Stimulated activated naive CD4-positive, alpha-beta T cell (primary cell): ENCODE data around the gene PAK2.
A peak's percentile ranks its signal among the peaks of the same experiment; 100 is the strongest.
"Not testable (repeated sequence)": the region's sequence is repeated elsewhere in the genome, so short reads cannot be mapped to it uniquely, and the experiment has no call there.

Experiments used
- DNase-seq, 6 experiments: peaks; one replicate each; lab custom pipeline; 2025; lab: John Stamatoyannopoulos, UW

Gene PAK2

DNA sequence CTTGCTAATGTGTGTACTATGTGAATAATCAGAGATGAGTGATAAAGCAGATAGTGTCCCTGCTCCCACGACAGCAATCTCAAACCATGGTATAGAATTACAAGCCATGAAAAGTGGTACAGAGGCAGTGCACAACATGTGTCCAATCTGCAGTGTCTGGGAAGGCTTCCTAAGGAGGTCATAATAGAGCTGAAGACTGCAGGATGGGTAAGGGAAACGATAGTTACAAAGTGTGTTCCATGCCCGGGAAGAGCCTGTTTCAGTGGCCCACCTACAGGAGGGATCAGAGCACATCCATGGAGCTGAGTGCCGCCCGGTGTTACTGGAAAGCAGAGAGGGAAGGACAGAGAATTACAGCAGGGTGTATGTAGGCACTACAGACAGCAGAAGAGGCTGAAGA, 48.9 kb downstream of the PAK2 start:
- no peak for DNase-seq

DNA sequence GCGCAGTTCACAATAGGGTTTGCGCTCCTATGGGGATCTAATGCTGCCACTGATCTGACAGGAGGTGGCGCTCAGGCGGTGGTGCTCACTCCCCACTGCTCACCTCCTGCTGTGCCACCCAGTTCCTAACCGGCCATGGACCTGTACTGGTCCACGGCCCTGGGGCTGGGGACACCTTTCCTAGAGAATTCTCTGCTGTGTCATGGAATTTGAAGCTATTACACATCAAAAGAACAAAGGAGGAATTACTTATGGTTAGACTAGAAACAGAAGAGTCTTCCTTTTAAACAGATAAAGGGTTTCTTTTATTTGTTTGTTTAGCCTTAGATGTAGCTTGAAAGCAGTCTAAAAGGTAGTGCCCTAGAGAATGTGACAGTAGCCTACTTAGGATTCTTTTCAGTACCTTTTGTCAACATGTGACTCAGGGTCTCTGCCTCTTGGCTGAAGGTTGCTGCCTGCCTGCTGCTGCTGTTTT, 50.3 kb downstream of the PAK2 start:
- DNase-seq = no peak

DNA sequence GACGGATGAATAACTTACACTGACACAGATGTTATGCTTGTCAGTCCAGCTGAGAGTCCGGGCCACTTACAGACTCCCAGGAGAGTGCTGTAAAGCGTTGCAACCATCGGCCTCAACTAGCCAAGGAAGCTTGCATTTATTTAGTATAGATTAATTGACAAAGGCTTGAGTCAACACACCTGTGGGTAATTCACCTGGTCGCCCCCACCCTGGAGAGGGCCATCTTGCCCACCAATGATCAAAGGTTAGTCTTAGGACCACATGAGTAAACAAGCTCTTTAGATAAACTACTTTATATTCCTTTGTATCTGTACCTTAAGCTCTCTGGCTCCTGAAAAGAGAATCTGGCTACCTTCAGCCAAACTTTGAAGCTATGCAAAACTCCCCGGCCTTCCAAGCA, 51.0 kb downstream of the PAK2 start:
- DNase-seq = no peak

DNA sequence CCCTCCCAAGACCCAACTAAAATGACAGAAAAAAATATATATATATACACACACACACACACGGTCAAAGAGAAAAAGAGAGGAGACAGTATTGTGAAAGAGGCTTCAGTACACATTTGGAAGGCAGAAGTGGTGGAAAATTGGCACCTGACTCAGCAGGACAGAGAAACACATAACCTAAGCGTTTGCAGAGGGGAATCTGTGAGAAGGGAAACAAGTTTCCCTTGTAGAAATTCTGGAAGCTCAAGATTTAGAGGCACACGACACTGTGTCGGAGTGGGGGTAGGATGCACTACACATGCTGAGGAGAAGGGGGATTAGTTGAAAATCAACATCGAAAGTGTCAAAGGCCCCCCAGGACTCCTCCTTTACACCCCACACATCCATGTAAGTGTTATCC, 53.1 kb downstream of the PAK2 start:
- no peak for DNase-seq

DNA sequence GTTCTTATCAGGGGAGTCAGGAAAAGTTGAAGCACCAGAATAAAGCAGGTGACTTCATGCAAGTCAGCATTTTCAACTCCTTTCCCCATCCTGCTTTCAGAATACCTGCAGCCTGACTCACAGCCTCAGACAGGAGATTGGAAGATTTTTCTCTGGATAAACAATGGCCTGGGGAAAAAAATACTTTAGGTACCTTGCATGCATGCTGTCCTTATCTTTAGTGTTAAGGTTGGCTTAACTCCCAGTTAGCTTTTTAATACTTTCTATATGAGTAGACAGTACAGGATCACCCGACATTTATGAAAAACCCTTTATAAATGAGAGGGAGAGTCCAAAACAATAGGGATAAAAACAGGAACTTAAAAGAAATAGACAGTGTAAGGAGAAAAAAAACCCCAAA, 53.6 kb downstream of the PAK2 start:
- DNase-seq = no peak

DNA sequence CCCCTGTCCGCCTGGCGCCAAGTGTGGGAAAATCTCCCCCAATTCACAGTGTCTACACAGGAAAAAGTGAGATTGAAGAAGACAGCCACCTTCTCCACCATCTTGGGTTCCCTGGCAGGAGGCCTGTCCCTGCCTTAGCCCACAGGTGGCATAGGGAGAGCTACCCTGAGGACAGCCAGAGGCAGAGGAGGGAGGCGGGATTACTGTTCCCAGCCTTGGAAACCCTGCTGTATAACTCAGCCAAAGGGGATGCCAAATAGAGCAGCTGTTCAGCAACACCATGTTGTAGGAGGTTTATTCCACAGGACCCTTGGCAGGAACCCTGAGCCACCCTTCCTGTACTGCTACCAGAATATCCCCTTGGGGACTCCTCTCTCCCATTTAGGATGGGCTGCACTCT, 54.8 kb downstream of the PAK2 start:
- no peak for DNase-seq

DNA sequence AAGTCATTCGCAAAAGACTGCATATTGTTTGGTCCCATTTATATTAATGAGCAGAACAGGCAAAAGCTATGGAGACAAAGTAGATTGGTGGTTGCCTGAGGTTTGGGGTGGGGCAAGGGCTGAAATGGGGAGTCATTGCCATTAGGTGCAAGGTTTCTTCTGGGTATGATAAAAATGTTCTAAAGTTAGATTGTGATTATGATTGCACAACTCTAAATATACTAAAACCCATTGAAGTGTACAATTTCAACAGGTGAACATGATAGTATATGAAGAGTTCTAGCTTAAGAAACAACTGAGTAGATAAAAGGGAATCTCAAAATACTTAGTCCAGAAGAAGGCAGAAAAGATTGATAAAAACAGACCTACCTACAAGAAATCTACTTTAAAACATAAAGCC, 56.7 kb downstream of the PAK2 start:
- DNase-seq = no peak

DNA sequence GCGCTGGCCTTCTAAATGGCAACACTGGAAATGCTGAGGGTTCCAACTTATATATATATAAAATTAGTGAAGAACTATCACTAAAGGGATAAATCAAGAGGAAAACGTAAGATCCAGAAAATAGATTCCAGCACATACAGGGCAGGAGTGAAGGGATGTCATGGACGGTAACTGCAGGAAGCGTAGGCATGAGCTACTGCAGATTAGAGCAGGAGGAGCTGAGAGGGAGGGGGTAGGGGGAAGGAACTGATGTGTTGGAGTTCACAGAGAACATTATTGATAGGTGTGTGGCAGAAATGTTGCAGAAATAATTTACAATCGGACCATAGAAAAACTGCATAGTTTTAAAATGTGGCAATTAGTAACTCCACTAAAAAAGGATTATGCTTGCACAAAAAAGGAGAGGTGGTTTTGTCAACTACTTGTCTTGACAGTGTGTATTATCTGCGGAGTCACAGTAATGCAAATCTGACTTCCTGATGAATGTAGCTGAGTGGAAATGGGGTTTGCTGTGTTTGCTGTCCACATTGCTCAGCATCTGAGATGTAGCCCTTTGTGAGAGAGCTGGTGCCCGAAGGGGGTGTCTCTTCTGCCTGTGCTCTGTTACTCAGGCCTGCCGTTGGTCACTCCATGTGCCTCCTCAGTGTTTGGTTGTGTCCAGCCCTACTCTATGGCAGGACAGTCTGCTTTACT, 61.2 kb downstream of the PAK2 start:
- no peak for DNase-seq

DNA sequence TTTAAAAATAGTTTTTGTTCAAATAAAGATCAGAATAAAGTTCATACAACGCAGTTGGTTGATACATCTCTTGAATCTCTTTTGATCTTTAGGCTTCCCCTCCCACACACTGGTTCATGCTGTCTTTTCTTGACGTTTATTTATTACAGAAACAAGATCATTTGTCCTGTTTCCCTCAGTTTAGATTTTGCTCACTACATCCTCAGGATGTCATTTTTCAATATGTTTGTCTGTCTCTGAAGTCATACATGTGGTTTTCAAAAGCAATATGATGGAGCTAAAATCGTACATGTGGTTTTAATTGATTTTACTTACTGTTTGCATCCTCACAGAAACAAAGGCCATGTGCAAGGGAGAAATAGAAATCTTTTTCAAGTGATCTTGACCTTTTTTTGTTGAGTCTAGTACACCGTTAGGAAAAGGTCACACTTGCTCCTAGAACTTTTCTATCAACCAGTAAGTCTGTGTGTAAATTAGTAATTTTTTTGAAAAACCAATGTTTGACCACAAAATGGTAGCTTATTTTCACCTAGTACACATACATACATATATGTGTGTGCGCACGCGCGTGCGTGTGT, 64.3 kb downstream of the PAK2 start:
- peak in 3 of 6 experiments; percentile 19 to 46 (median 39) for DNase-seq

DNA sequence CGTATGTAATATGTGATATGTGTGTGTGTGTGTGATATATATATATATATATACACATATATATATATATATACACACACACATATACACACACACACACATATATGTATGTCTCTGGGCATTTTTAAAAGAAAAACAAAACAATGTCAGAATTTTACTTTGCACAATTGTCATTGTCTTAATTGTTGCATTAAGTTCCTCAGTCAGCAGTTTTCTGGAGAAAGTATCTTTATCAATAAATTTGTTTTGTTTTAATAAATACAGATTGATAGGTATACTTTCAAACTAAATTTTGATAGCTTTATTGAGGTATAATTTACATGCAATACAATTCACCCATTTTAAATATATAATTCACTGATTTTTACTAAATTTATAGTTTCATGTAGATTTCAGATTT, 65.1 kb downstream of the PAK2 start:
- no peak for DNase-seq

DNA sequence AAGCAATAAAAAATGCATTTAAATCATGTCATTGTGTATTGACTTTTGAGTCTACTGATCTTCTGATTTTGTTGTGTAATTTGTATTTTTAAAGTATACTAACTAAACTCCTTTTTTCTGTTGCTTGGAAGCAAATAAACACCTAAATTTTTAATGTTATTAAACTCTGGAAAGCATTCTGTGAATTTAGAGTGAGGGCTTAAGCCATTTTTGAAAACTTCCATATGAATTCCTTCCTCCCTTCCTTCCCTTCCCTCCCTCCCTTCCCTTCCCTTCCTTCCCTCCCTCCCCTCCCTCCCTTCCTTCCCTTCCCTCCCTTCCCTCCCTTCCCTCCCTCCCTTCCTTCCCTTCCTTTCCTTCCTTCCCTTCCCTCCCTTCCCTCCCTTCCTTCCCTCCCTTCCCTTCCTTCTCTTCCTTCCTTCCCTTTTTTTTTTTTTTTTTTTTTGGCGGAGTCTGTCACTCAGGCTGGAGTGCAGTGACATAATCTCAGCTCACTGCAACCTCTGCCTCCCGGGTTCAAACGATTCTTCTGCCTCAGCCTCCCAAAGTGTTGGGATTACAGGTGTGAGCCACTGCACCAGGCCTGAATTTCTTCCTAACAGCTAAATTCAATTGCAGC, 71.4 kb downstream of the PAK2 start:
- DNase-seq = no peak

DNA sequence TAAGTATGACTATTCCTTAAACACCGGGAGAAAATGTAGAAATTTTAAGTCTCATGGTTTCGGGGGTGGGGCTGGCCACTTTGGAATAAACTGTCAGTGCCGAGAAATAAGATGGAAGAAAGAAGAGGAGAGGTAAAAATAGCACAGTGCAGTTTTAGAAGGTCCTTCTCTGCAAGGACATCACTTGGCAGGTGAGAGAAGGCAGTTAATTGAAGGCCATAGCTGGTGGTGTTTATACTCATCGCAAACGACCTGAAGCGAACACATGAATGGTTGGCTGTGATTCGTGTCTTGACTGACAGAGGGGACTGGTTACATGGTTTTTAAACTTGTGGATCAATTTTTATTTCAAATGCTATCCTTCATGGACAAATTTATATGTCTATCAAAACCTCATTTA, 73.2 kb downstream of the PAK2 start:
- DNase-seq = no peak

DNA sequence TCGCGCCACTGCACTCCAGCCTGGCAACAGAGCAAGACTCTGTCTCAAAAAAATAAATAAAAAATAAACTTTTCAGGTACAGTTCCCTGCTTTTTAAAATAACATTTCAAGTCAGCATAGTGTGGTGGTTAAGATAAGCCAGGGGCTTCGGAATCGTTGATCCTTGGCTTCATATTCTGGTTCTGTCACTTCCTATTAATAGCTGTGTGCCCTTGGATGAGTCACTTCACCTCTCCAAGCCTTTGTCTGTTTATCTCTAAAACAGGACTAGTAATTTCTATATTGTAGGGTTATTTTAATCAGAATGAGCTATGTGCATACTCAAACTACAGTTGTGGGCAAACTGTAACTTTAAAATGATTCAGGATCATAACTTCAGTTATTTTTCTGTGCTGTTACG, 74.2 kb downstream of the PAK2 start:
- DNase-seq = no peak

DNA sequence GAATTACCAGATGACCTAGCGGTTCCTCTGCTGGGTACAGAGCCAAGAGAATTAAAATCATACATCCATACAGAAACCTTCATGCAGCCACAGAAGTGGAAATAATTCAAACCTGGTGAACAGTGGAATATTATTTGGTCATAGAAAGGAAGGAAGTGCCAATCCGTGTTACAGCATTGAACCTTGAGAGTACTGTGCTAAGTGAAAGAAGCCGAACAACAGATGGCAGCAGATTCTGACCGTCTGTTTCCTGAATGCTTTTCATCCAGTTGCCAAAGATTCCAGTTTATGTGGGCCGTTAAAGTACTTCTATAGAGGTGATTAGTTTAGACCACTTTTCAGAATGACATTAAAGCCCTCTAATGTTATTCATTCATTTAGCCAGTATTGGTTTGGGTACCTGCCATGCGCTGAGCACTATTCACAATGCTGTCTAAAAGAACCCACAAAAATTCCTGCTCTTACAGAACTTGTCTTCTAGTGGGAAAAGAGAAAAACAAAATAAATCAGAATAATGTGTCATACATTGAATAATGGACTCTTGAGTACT, 82.2 kb downstream of the PAK2 start:
- no peak for DNase-seq

DNA sequence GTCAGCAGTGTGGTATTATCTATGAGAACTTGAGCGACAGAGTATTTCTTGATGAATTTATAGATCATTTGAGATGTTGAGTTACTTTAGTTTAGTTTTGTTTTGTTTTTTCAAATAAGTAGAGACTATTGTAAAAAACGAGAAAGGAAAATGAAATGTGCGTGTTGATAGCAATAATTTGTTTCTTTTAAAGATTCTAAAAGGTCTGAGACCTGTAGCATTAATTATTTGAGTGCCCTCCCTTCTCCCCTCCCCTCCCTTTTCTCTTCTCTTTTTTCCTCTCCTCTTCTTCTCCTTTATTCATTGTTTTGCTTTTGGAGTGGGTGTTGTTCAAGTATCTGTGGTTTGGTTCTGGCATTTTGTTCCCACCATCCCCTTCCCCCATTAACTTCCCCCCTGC, 90.0 kb downstream of the PAK2 start:
- DNase-seq = not testable (repeated sequence)

DNA sequence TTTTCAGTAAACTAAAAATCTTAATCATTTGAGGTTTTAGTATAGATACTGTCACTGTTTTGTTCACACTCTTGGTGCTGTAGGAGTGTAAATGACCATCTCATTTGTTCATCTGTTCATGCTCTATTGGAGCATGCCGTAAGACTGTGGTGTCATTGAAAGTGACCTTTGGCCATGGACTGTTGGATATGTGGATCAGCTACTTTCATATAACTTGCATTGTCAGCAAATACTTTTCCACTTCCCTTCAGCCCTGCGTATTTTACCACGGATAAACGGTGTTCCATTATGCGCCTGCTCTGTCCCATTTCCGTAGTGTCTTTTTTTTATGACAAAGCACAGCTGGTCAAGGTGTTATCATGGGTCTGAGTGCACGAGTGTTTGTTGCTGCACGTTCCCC, 95.4 kb downstream of the PAK2 start:
- DNase-seq = no peak

DNA sequence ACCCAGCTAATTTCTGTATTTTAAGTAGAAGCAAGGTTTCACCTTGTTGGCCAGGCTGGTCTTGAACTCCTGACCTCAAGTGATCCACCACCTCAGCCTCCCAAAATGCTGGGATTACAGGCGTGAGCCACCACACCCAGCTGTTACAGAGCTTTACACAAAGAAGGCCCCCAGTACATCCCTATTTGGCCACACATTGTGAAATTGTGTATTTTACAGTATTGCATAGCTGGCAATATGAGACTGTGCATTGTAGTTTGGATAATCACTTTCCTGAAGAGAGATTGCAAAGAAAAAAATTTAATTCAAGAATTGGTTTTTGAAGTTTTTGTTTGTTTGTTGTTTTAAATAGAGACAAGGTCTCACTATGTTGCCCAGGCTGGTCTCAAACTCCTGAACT, 97.0 kb downstream of the PAK2 start:
- not testable (repeated sequence) for DNase-seq

DNA sequence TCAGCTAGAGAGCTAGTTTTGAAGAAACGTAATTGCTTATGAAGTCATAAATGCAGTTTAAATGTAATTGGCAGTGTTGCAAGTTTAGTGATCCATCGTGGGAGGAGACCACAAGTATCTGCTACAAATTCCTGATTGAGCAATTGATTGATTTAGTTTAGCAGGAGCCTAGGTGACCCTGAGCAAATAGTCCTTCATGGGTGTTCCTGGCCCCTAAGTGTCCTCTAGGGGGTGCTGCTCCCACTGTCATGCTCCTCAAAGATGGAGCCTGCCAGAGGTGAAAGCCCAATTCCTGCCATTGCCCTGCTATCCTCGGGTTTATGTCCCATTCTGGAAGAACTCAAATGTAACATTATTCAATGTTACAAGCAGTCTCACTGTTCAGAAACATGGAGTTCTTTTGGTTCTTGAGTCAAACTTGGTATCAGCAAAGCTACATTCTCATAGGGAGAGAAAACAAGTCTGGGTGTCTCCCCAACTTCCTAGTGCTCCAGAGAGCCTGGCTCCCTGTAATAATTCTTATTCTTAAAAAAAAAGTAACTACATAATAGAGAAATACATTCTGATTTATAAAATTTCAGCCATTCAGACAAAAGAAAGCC, 98.3 kb downstream of the PAK2 start:
- peak; percentile 39 to 72 (median 55) for DNase-seq

DNA sequence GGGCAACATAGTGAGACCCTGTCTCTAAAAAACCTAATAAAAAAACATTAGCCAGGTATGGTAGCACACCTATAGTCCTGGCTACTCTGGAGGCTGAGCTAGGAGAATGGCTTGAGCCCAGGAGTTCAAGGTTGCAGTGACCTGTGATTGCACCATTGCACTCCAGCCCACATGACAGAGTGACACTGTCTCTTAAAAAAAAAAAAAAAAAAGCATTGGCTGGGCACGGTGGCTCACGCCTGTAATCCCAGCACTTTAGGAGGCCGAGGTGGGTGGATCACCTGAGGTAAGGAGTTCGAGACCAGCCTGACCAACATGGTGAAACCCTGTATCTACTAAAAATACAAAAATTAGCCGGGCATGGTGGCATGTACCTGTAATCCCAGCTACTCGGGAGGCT, 99.7 kb downstream of the PAK2 start:
- not testable (repeated sequence) for DNase-seq

DNA sequence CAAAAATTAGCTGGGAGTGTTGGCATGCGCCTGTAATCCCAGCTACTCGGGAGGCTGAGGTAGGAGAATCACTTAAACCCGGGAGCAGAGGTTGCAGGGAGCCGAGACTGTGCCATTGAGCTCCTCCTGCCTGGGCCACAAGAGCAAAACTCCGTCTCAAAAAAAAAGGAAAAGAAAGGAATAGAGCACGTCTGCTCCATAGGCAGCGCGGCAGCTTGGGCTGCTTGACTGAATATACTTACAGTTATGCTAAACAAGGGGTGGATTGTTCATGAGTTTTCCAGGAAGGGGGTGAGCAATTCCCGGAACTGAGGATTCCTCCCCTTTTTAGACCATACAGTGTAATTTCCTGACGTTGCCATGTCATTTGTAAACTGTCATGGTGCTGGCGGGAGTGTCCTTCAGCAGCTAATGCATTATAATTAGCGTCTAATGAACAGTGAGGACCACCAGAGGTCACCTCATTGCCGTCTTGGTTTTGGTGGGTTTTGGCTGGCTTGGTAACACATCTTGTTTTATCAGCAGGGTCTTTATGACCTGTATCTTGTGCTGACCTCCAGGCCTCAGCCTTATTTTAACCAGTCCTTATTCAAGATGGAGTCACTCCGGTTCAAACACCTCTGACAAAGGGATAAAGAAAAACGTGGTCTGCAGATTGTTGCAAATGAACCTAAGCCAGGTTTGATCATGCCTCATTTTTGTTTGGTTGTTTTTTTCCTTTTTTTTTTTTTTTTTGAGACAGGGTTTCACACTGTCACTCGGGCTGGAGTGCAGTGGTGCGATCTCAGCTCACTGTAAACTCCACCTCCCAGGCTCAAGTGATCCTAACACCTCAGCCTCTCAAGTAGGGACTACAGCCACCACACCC, 103.1 kb downstream of the PAK2 start:
- no peak for DNase-seq

DNA sequence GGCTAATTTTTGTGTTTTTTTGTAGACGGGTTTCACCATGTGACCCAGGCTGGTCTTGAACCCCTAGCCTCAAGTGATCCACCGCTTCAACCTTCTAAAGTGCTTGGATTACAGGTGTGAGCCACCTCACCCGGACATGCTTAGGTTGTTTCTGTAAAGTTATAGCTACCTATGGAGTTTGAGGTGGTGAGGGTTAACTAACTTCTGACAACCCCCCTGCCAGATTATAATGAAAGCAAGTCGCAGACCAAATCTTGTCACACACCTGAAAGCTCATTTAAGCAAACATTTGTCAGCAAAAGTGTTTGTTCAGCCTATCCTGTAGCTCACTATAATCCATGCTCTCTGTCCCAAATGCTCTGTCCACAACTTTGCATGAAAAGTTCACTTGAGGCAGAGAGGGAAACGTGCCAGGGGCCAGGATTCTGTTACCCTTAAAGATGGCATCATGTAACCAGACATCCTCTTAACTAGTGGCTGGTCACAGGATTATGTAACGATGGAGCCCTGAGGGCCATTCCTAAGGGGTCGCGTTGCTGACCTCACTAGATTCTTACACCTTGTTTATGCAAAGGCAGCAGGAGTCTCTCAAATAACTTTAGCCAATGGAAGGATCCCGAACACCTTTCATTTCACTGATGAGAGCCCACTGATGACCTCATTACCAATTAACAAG, 103.9 kb downstream of the PAK2 start:
- no peak for DNase-seq
